GM23338 (cell line): ENCODE measurements around the gene NHS. TPM values are rescaled to one million over a fixed set of nuclear protein-coding genes. Genes with fewer than 3 reads are reported as not detected.

Experiments
- ATAC-seq: fragments of 200-7000 bp; cut with Tn5 transposase; 3 replicates; pipeline ENCODE4 v1.9.1; 2020
- DNase-seq: peaks from one replicate; pipeline ENCODE4 v3.0.0-alpha.2; 2015; ENCODE audit warnings: low spot score
- H2AFZ ChIP-seq: fragments of 200-600 bp; sonication (generic); 2 replicates; pipeline ENCODE4 v1.8.0; 2016; ENCODE audit warnings: antibody characterized with exemption, mild to moderate bottlenecking, moderate library complexity
- H3F3A ChIP-seq: fragments of 200-600 bp; sonication (generic); replicated peaks from 2 replicates; pipeline ENCODE4 v1.8.0; 2017; ENCODE audit warnings: antibody characterized with exemption, mixed run types, low read depth
- H3K27ac ChIP-seq: fragments of 200-600 bp; sonication (generic); 2 replicates; pipeline ENCODE4 v1.6.1; 2016; ENCODE audit warnings: low read depth
- H3K27me3 ChIP-seq: fragments of 200-600 bp; sonication (generic); 2 replicates; pipeline ENCODE4 v1.8.0; 2016; ENCODE audit warnings: mild to moderate bottlenecking, mixed run types, moderate library complexity; ENCODE audit not compliant: insufficient read depth
- H3K36me3 ChIP-seq: fragments of 200-600 bp; sonication (generic); 2 replicates; pipeline ENCODE4 v1.8.0; 2016; ENCODE audit warnings: mild to moderate bottlenecking; ENCODE audit not compliant: insufficient read depth
- H3K4me1 ChIP-seq: fragments of 200-600 bp; sonication (generic); 2 replicates; pipeline ENCODE4 v1.8.0; 2016; ENCODE audit warnings: mild to moderate bottlenecking, moderate library complexity; ENCODE audit not compliant: insufficient read depth
- H3K4me2 ChIP-seq: fragments of 200-600 bp; sonication (generic); 2 replicates; pipeline ENCODE4 v1.7.1; 2017; ENCODE audit warnings: mixed run types
- H3K4me3 ChIP-seq: fragments of 200-600 bp; sonication (generic); 2 replicates; pipeline ENCODE4 v1.6.1; 2016; ENCODE audit warnings: mixed run types
- H3K79me2 ChIP-seq: fragments of 200-600 bp; sonication (generic); replicated peaks from 2 replicates; pipeline ENCODE4 v1.8.0; 2017; ENCODE audit warnings: mild to moderate bottlenecking; ENCODE audit not compliant: insufficient read depth
- H3K9me2 ChIP-seq: fragments of 200-600 bp; sonication (generic); 2 replicates; pipeline ENCODE4 v1.8.0; 2017; ENCODE audit not compliant: insufficient read depth
- H4K20me1 ChIP-seq: fragments of 200-600 bp; sonication (generic); replicated peaks from 2 replicates; pipeline ENCODE4 v1.8.0; 2017; ENCODE audit warnings: mild to moderate bottlenecking; ENCODE audit not compliant: insufficient read depth
- H3K27ac Mint-ChIP-seq: 2 replicates; pipeline ENCODE4 v1.8.0; 2020; ENCODE audit warnings: inconsistent platforms, mild to moderate bottlenecking, moderate library complexity, mixed read lengths
- H3K27me3 Mint-ChIP-seq: 3 replicates; pipeline ENCODE4 v1.8.0; 2022; ENCODE audit warnings: low read depth, mild to moderate bottlenecking, moderate library complexity, mixed read lengths, inconsistent platforms; ENCODE audit not compliant: insufficient read depth, poor library complexity
- H3K36me3 Mint-ChIP-seq: 3 replicates; pipeline ENCODE4 v1.8.0; 2021; ENCODE audit warnings: low read depth, mild to moderate bottlenecking, inconsistent platforms, moderate library complexity, mixed read lengths
- H3K4me1 Mint-ChIP-seq: 3 replicates; pipeline ENCODE4 v1.8.0; 2020; ENCODE audit warnings: mild to moderate bottlenecking, inconsistent platforms, mixed read lengths
- H3K4me3 Mint-ChIP-seq: 3 replicates; pipeline ENCODE4 v1.8.0; 2021; ENCODE audit warnings: moderate library complexity, mild to moderate bottlenecking, inconsistent platforms, mixed read lengths
- H3K9me3 Mint-ChIP-seq: 3 replicates; pipeline ENCODE4 v1.8.0; 2020; ENCODE audit warnings: moderate library complexity, mild to moderate bottlenecking, inconsistent platforms, mixed read lengths
- CREB1 ChIP-seq: fragments of 250-450 bp; sonication (Bioruptor Pico); IDR thresholded peaks from 2 replicates; pipeline ENCODE4 v1.5.0; 2020; ENCODE audit warnings: low read depth, mild to moderate bottlenecking, moderate library complexity
- CTCF ChIP-seq, 2 experiments: fragments of 200-600 bp in 1 of 2; sonication (generic) in 1 of 2; conservative IDR thresholded peaks; 2 replicates each; pipeline versions ENCODE4 v1.5.1 to v1.6.1; 2016 to 2017; ENCODE audit warnings: antibody characterized with exemption in 2 of 2, low read depth in 2 of 2, mild to moderate bottlenecking in 2 of 2, moderate library complexity in 1 of 2
- ETS1 ChIP-seq: IDR thresholded peaks from 2 replicates; pipeline ENCODE4 v1.6.1; 2016; ENCODE audit warnings: antibody characterized with exemption
- EZH2 ChIP-seq: fragments of 200-600 bp; sonication (generic); IDR thresholded peaks from one replicate; pipeline ENCODE4 v1.8.0; 2017; ENCODE audit warnings: antibody characterized with exemption, mild to moderate bottlenecking, low read depth; ENCODE audit not compliant: unreplicated experiment
- EZH2phosphoT487 ChIP-seq: fragments of 200-600 bp; sonication (generic); IDR thresholded peaks from one replicate; pipeline ENCODE4 v1.8.1; 2018; ENCODE audit warnings: antibody characterized with exemption; ENCODE audit not compliant: unreplicated experiment
- NANOG ChIP-seq: IDR thresholded peaks from 2 replicates; pipeline ENCODE4 v1.6.1; 2016; ENCODE audit warnings: antibody characterized with exemption, borderline replicate concordance
- POLR2AphosphoS5 ChIP-seq: IDR thresholded peaks from 2 replicates; pipeline ENCODE4 v1.6.1; 2016; ENCODE audit warnings: antibody characterized with exemption, low read depth
- REST ChIP-seq: IDR thresholded peaks from one replicate; pipeline ENCODE4 v1.6.1; 2018; ENCODE audit warnings: antibody characterized with exemption; ENCODE audit not compliant: unreplicated experiment
- ZNF114 ChIP-seq: fragments of 250-450 bp; sonication (Bioruptor Pico); IDR thresholded peaks from 2 replicates; pipeline ENCODE4 v1.5.0; 2020; ENCODE audit warnings: mild to moderate bottlenecking, moderate library complexity
- ZNF331 ChIP-seq: fragments of 250-450 bp; sonication (Bioruptor Pico); IDR thresholded peaks from 2 replicates; pipeline ENCODE4 v1.5.0; 2020; ENCODE audit warnings: low read depth, mild to moderate bottlenecking, moderate library complexity
- ZNF462 ChIP-seq: fragments of 250-450 bp; sonication (Bioruptor Pico); IDR thresholded peaks from 2 replicates; pipeline ENCODE4 v1.5.0; 2020; ENCODE audit warnings: mild to moderate bottlenecking, moderate library complexity
- polyA plus RNA-seq: library from polyadenylated mRNA; unstranded; fragments of >200 nt; fragmentation: Nextera tagmentation; extraction: Ambion mirVana; gene quantifications from 2 replicates; pipeline ENCODE4 v1.2.1, GENCODE V29; 2016
- total RNA-seq: library from RNA; depleted of rRNA; stranded (reverse); fragments of >200 nt; shearing (Covaris generic); gene quantifications from 2 replicates; pipeline ENCODE4 v1.2.3, GENCODE V29; 2014

The NHS gene
- total and polyA plus RNA-seq, 2 experiments from 2014 or later = 1.8 to 8.2 TPM

- no peaks in the 10 kb centered on the region for H3K27me3 ChIP-seq
- H3K4me1 ChIP-seq = 0 out of 2 replicates have a peak, but pooled peaks cover 3% of the 10 kb centered on the region
- no peaks in the 10 kb centered on the region for H4K20me1 ChIP-seq
- H3K4me2 ChIP-seq = no peak overlapping the region
- no peak overlapping the region for H3K4me3 ChIP-seq
- no peaks in the 10 kb centered on the region for H3F3A ChIP-seq
- Mint-ChIP-seq H3K36me3 (no peaks in the 10 kb centered on the region), H3K27me3 (no peaks in the 10 kb centered on the region), H3K4me3 (no peak overlapping the region), H3K9me3 (no peaks in the 10 kb centered on the region; the same call in 2 of the 3 replicates), H3K27ac (no peak overlapping the region), H3K4me1 (peaks cover 19% of the 10 kb centered on the region)
- no peak overlapping the region for H2AFZ ChIP-seq
- H3K9me2 ChIP-seq = no peaks in the 10 kb centered on the region
- TF ChIP-seq POLR2AphosphoS5 (no peak), ZNF114 (no peak), REST (no peak), CTCF (conservative IDR thresholded peaks at IDR 0.05; ENCODE audit: low read depth in 2 of 2) (no peak), ETS1 (no peak), NANOG (no peak), ZNF462 (no peak), ZNF331 (CRISPR knock-in tag) (no peak), EZH2phosphoT487 (no peak), EZH2 (no peak), CREB1 (CRISPR knock-in tag) (no peak)
- no peaks in the 10 kb centered on the region for H3K36me3 ChIP-seq
- DNase-seq (no peak), ATAC-seq (no peak)
- H3K79me2 ChIP-seq = no peaks in the 10 kb centered on the region
- H3K27ac ChIP-seq = no peak overlapping the region
Observed at GRCh38 chrX:17497193-17497592, 122.2 kb downstream of the NHS start.
